Umbilical cord (tissue), 2 donors: ENCODE results near the gene SAFB2. TPM values are rescaled to one million over a fixed set of nuclear protein-coding genes. Genes with fewer than 3 reads are reported as not detected.
A peak's percentile ranks its signal among the peaks of the same experiment; 100 is the strongest.

Source experiments
- DNase-seq: peaks from one replicate; pipeline ENCODE4 v3.0.0-alpha.2; 2015; ENCODE audit warnings: low spot score
- total RNA-seq: library from RNA; depleted of rRNA; stranded (reverse); fragments of >200 nt; gene quantifications from one replicate; pipeline ENCODE4 v1.2.3, GENCODE V29; 2014; ENCODE audit warnings: low replicate concordance; ENCODE audit not compliant: insufficient read depth

The SAFB2 gene
- total RNA-seq, 1 donor from 2014 or later = 34.7 TPM

DNA sequence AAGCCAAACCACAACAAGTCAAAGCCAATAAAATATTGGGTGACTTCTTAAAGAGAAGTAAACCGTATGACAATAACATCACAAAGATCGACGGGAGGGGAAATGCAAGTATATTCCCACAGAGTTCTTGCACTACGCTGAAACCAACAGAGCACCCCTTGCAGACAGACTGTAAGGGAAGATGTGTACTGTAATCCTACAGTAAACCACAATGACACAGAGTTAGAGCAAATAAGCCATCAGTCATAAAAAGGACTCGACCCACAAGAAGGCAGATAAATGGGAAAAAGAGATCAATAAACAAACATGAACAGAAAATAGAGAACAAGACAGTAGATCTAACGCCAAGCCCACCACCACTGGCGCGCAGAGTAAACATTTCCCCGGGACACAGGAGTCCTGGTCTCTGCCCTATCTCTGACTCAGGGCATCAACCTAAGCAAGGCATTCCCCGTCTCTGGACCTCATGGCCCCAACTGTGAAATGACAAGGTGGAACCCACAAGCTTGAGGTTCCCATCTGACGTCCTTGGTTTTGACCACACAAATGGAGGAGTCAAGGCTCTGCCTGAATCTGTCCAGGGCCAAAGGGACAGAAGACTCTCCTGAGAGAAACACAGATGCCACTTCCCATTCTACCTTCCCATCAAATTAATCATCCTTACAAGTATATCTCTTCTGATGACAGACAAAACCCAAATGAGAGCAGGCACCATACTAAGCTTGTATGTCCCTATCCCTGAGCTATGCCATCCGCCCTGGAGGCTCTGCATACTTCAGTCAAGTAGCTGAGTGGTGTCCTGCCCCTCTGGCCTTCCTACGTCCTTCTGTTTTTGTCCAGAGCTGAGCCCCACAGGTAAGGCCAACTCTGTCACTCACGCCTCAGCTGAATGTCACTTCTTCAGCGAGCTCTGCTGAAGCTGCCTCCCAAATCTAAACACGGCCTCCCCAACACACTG, 15.0 kb downstream of the SAFB2 start:
- DNase-seq = no peak

DNA sequence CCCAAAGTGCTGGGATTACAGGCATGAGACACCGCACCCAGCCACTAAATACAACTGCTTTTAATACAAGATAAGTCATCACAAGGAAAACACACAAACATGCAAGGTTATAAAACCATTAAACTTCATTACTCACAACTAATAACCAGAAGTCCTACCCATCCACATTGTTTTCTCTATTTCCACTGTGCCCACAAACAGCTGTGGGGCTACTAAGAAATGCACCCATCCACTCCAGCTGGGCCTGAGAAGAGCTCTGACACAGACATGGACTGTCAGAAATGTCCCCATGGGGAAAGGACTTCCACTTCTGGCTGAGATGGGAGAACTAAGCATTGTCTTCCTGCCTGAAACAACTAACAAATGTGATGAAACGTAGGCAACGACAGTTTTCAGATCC, 17.2 kb downstream of the SAFB2 start:
- DNase-seq = no peak

DNA sequence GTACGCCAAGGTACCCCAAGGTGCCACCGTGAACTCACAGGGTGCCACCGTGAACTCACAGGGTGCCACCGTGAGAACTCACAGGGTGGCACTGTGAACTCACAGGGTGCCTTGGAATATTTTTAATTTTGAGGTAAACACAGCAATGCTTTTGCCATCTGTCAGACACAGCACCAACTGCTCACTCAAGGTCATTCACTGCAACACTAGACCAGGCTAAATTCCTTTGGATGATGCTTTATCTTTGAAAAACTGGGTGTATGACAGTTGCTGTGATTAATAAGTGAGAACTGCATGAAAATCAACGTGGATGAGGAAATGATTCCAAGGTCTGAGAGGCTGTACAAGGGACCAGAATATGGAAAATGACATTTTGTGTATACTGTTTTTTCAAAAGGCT, 18.9 kb downstream of the SAFB2 start:
- DNase-seq = no peak

DNA sequence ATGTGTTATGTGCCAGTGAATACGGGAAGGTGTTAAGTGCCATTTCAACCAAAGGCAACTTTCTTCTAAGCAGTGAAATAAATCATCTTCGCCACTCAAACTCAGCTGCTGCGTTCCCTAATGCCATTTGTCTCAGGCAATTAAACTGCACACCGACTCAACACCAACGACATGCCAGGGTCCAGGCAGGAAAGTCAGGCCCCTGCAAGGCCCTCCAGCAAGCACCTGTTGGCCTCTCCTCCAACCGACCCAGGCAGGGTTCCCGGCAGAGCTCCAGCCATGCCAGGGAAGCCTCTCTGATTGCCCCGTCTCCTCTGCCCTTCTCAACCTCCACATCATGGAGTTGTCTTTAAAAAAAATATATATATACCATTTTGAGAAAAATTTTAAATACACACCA, 21.8 kb downstream of the SAFB2 start:
- no peak for DNase-seq

DNA sequence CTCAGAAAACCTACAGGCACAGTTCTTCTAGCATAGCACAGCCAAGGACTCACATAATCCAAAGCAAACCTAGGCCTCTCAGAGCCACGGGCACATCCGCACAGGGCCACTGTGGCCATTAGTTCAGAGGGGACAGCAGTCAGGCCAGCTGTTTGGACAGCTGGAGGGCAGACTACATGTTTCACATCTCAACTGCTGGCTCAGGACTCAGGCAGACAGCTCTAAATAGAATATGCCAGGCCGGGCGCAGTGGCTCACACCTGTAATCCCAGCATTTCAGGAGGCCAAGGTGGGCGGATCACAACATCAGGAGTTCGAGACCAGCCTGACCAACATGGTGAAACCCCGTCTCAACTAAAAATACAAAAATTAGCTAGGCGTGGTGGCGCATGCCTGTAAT, 26.8 kb downstream of the SAFB2 start:
- no peak for DNase-seq

DNA sequence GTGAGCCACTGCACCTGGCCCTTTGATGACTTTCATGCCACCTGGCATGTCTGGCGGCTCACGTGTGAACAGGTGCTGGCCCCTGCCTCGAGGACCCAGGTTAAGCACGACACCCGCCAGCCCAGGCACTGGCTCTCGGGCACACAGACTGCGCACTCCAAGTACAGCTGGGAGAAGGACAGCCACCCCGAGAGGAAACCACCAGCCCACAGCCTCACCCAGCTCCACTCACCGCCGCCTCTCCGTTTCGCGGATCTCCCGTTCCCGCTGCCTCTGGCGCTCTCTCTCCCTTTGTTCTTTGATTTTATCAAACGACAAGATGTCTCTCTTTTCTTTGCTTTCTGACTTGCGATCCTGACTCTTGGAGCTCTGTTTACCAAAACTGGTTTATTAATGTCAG, 27.4 kb downstream of the SAFB2 start:
- DNase-seq = no peak

DNA sequence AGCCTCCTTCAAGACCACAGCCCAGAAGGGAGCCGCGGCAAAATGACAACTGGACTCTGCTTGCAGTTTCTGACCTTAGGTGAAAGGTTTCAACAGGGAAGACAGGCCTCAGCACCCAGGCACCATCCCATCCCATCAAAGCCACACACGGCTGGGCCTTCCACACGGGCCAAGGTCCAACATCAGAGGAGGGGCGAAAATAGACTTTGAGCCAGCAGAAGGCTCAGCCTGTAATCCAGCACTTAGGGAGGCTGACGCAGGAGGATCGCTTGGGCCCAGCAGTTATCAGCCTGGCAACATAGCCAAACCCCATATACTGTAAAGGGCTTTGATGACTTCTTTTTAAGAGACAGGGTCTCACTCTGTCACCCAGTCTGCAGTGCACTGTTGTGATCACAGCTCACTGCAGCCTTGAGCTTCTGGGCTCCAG, 28.0 kb downstream of the SAFB2 start:
- no peak for DNase-seq

DNA sequence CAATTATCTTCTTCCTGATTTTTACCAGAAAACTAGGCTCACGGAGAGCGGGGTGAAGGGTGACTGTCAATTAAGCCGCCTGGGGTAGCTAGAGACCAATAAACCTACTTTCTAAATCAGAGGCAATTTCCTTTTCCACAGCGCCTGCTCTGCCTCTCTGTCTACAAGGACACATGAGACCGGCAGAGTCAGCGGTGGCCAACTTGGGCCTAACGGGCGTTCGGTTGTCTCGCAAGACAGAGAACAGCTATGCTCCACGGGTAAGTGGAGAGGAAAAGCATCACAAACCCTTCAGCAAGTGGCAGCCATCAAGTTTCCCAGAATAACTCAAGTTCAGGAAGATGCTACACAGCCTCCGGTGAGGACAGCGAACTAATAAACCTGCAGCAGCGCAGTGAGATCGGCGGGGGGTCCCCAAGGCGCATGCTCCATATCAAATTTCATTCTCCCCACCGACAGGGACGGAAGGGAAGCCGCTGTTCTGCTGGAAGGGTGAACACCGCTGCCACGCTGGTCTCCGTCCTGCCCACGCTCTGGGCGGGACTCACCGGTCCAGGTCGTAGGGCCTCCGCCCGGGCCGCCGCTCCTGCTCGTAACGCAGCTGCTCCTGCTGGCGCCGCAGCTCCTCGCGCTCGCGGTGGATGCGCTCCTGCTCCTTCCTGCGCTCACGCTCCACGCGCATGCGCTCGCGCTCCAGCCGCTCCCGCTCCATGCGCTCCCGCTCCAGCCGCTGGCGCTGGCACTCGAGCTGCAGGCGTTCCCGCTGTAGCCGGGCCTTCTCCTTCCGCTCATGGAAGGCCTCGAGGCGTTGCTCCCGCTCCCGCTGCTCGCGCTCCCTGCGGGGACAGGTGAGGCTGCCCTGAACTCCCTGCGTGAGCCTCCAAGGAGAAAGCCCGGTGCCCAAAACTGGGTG, 29.0 kb downstream of the SAFB2 start:
- no peak for DNase-seq

DNA sequence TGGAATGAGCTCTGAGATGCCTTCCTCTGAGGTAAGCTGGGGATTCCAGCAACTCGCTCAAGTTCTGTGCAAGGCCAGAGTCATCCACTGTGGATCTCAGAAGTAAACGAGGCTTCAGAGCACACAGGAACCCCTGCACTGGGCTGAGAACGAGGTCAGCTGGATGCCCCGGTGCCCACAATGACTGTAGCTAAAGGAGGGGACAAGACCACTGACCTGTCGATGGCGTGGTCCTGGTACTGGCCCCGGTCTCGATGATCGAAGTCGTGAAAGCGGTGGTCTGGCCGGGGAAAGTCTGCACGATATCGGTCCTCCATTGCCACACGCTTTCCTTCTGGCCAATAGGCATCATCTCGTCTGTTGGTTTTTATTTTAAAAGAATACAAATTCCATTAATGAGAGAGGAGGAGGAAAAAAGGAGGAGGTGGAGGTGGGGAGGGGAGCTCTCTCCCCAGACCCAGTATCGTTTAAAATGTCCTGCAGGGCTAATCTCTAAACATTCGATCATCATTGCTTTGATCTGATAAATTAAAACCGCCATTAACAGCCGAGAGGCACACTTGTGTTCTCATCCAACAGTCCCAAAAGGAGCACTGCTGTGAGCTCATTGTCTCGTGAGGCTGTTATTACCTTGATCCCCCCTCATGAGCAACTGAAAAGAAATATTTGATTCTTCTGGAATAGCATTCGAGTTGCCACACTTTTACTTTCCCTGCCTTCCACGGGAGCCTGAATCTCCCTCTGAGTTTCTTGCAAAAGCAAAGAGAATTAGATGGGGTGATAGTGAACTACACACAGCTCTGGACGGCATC, 29.8 kb downstream of the SAFB2 start:
- DNase-seq = no peak

DNA sequence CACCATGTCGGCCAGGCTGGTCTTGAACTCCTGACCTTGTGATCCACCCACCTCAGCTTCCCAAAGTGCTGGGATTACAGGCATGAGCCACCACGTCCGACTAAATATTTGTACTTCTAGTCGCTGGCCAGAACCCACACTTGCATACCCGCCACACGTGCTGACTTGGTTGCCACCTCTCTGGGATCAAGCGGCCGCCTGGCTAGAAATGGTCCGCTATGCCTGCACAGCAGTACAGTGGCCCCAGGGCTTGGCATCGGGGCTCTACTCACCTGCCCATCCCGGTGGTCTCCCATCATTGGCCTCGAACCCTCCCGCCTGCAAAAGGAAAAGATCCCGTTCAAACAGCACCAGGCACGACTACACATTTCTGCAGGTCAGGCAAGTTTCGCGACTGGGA, 31.1 kb downstream of the SAFB2 start:
- no peak for DNase-seq

DNA sequence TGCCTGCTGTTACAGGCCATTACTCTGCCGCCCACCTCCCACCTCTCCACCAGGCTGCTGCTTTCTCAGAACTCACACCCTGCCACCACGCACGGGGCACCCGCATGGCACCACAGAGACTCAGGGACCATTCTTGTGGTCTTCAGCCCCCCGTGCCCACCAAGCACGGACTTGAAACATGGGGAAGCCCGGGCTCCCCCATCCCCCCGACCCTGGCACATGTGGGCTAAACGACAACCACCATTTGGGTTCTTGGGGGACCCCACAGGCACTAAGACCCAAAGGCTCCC, 31.8 kb downstream of the SAFB2 start:
- DNase-seq = no peak

DNA sequence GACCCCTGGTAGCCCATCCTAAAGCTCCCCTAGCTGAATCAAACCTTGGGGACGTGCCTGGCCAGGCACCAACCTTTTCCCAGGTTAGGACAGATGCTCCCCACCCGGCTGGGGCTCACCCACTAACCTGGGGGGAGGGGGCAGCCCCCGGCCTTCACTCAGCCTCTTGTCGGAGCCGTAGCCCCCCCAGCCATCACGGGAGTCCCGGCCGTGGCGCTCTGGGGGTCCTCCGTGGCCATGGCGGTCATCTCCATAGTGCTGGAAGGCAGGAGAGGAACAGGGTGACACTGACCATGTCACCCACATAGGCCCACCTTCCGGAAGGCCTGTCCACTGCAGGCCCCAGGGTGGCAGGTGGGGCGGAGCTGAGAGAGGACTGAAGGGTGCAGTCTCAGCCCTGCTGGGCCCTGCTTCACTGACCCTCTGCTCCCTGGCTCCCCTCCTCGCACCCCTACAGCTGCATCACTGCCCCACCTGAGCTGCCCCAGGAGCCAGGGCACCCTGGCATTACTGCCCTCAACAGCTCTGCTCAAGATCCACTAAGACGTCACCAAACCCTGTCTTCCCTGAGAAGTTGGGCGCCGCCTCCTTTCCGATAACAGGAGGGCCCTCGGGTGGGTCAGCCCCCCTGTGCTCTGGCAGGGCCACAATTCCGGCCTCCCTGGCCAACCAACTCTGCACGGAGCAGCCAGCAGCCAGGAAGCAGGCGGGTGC, 32.3 kb downstream of the SAFB2 start:
- DNase-seq = no peak

DNA sequence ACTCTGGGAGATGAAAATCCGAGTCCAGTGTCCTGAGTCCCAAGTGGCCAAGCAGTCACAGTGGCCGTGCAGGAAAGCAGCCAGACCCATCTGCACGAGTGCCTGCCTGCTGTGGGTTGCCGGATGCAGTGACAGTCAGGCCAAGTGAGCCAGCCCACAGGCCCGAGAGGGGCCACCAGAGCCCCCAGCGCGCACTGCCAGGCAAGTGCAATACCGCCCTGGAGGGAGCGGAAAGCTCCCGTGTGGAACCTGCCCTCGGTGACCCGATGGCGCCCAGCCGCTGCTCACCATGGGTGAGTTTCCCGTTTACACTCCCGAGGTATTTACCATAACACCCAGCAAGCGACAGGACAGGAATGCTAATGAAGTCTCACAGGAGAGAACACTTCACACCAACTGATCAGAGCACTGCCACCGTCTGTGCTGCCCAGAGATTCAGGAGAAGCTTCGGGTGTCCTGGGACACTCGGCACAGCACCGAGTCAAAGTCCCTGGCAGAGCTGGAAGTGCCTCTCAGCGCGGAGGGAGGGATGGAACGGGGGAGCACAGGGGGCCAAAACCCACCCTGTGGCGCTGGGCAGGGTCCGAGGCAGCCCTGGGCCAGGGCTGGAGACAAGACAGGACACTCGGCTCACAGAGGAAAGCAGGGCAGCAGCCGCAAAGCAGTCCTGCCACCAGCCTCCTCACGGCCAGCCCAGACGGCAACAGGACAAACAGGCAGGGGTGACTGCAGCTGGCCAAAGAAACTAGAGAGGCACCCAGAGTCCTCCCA, 33.5 kb downstream of the SAFB2 start:
- no peak for DNase-seq

DNA sequence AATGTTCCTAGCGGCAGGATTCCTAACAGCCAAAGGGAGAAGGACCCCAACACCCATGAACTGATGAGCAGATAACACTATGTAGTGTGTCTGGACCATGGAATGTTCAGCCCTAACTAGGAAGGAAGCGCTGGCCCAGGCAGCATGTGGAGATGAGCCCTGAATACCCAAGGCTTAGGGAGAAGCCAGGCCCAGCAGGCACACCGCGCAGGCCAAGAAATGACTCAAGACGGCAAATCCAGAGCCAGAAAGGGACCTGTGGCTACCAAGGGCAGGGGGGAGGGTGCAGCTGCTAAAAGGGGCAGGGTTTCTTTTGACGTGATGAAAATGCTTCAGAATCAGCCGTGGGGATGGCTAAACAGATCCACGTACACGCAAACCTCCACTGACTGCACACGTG, 34.1 kb downstream of the SAFB2 start:
- DNase-seq = no peak

DNA sequence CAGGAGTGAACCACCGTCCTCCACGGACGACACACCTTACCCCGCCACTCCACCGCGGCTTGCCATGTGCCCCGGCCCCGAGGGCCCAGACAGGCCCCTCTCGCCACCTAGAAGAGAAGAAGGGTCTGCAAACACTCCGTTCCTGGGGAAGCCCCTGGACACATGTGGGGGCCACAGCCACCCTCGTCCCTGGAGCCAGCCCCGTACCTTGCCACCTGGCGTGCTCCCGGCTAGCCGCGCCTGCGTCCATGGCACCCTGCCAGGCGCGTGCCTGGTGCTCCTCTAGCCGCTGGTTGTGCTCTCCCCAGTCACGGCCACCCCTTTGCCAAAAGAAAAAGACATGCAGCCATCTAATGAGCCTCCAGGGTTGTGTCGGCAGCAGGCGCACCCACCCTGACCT, 34.9 kb downstream of the SAFB2 start:
- no peak for DNase-seq

DNA sequence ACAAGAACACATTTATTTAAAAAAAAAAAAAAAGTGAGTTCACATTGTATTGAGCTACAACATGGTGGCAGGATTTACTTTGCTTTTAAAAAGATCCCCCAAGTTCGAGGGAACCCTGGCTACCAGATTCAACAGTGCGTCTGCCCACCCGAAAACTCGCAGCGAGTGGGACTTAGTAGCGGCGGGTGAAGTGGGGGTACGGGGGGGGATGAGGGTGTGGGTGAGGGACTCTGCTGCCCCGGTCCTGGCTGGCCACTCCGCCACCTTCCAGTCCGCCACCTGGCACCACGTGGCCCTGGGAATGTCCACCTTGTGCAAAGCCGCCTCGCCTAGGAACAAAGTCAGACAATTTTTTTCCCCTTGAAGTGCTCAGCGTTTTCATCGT, 35.5 kb downstream of the SAFB2 start:
- no peak for DNase-seq

DNA sequence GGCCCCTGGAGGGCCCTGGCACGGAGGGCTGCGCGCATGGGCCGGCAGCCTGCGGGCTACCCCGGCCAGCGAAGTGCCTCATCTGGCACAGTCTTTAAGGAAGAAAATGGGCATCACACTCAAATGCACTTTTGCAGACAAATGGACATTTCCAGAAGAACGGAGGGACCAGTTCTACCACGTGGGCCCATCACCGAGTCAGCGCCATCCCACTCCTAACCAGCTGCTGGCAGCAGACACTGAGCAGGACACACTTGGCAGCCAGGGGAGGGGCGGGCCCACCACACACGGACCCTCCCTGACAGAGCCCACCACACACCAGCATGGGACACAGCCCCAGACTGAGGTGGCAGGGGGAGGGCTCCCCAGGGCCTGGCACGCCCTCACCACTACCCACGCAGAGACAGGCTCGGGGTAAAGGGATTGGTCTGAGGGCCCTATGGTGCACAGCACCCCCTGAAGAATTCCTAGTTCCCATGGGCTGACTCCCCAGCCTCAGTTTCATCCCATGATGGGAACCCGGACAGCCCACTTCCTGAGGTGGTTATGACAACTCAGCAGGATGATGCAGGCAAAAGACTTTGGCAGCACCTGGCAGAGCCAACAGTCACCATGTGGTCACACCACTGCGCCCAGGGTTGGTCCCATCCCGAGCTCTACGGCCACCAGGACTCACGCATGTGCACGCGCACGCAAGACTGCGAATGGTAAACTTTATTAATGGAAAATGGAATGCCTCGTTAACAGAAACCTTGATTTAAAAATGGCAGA, 36.1 kb downstream of the SAFB2 start:
- no peak for DNase-seq

DNA sequence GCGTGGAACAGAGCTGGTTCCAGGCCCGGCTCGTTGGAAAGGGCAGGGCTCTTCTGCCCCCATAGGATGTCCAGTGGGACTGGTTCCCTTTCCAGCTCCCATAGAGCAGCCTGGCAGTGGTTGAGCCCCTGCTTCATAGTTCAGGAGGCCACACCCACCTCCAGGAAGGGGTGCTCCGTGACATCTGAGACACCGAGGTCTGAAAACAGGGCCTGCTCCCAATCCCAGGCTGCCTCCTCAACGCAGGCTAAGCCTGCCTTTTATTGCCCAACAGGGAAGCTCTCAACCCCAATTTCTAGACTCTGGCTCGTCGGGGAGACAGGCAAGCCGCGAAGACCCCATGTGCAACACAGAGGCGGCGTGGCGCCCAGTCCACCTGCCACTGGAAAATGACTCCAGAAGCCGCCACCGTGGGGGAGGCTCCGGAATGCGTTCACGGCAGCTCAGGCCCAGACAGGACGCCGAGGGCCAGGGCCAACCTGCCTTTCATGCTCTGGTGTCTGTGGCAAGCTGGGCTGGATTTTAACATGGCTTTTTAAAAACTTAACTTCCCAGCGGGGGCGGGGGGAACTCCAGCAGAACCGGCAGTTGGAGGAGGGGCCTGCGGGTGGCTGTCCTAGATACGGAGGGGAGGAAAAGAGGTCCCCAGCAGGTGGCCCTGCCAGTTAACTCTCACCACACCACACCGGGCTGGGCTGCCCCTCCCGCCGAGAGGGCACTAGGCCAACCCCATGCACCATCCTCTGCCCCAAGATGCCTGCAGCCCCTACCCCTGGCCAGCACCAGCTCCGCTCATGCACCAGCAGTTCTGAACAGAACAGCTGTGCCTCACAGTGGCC, 36.9 kb downstream of the SAFB2 start:
- DNase-seq = peak; percentile 41

DNA sequence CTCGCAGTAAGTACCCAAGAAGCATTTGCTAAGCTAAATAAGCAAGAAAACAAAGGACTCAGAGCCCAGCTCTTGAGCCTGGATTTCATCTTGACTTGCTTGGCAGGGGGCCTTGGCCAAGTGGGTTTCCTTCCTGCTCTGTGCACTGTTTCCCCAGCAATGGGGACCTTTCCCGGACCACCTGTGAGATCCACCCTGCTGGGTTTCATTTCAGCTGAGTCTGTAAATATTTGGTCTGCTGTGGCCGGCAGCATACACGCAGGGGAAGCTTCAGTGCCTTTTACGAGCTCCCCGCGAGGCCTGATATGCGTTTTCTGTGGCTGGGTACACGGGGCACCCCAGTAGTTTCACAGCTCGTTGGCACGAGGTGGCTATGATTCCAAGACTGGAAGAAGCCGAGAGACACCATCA, 42.4 kb downstream of the SAFB2 start:
- no peak for DNase-seq
